GM18499 (cell line): Measurements from ENCODE around the gene IKZF3.
"Not testable (repeated sequence)": the region's sequence is repeated elsewhere in the genome, so short reads cannot be mapped to it uniquely, and the experiment has no call there.

Source experiments
- ATAC-seq: cut with Tn5 transposase; IDR thresholded peaks from one replicate; pipeline ENCODE4 v1.9.1; 2021; ENCODE audit warnings: moderate number of reproducible peaks; ENCODE audit not compliant: insufficient read depth, unreplicated experiment

IKZF3 gene

DNA sequence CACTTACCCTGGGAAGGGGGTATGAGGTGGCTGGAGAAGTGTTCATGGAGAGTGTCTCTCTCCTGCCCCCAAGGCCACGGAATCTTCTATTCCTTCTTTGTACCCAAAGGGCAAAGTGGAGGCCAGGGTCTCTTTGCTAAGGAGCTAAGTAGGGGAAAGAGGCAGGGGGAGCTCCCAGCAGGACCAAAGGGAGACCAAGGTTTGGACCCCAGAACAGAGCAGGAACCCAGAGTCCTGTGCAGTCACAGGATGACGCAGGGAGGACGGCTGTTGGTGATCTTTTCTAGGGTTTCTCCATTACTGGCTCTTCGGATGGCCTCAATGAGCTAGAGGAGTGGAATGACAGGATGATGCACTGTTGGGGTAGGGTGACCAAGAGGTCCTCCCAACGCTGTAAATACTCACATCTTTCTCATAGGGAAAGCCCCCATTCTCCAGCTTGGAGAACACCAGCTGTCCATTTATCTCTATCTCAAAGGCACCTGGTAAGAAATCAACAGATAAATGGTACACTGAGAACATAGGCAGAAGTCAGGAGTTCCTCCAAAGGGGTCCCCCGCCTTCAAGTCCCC is 134.7 kb downstream of the IKZF3 start:
- no peak for ATAC-seq

GRCh38 chr17:39727556-39727955 is 136.6 kb downstream of the IKZF3 start:
- ATAC-seq, result no peak

GRCh38 chr17:39726617-39727016 is 137.5 kb downstream of the IKZF3 start:
- ATAC-seq, result no peak

DNA sequence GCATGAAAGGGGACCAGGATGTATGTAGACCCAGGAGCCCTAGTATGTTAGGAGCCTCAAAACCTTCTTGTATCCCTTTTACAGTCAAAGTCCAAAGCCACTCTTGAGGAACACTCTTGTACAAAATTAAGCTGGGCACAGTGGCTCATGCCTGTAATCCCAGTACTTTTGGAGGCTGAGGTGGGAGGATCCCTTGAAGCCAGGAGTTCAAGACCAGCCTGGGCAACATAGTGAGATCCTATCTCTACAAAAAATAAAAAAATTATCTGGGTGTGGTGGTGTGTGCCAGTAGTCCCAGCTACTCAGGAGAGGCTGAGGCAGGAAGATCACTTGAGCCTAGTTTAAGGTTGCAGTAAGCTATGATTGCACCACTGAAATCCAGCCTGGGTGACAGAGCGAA is 138.2 kb downstream of the IKZF3 start:
- ATAC-seq, result not testable (repeated sequence)

DNA sequence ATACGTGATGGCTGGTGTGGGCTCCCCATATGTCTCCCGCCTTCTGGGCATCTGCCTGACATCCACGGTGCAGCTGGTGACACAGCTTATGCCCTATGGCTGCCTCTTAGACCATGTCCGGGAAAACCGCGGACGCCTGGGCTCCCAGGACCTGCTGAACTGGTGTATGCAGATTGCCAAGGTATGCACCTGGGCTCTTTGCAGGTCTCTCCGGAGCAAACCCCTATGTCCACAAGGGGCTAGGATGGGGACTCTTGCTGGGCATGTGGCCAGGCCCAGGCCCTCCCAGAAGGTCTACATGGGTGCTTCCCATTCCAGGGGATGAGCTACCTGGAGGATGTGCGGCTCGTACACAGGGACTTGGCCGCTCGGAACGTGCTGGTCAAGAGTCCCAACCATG is 139.4 kb downstream of the IKZF3 start:
- ATAC-seq, result no peak

- no peak for ATAC-seq
Measured at GRCh38 chr17:39722965-39723848, 140.9 kb downstream of the IKZF3 start.

- ATAC-seq, result no peak
Measured at GRCh38 chr17:39722104-39722503, 142.0 kb downstream of the IKZF3 start.

- no peak for ATAC-seq
Measured at GRCh38 chr17:39719563-39720355, 144.4 kb downstream of the IKZF3 start.

DNA sequence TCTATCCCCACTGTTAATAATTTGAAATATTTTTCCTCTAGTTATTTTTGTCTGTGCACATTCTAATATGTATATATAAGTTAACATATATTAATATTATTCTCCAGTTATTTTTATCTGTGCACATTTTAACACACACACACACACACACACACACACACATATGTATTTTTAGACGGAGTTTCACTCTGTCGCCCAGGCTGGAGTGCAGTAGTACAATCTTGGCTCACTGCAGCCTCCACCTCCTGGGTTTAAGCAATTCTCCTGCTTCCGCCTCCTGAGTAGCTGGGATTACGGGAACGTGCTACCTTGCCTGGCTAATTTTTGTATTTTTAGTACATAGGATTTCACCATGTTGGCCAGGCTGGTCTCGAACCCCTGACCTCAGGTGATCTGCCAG is 146.5 kb downstream of the IKZF3 start:
- no peak for ATAC-seq

GRCh38 chr17:39716879-39717536 is 147.1 kb downstream of the IKZF3 start:
- ATAC-seq, result no peak

GRCh38 chr17:39716073-39716818 is 147.9 kb downstream of the IKZF3 start:
- no peak for ATAC-seq

DNA sequence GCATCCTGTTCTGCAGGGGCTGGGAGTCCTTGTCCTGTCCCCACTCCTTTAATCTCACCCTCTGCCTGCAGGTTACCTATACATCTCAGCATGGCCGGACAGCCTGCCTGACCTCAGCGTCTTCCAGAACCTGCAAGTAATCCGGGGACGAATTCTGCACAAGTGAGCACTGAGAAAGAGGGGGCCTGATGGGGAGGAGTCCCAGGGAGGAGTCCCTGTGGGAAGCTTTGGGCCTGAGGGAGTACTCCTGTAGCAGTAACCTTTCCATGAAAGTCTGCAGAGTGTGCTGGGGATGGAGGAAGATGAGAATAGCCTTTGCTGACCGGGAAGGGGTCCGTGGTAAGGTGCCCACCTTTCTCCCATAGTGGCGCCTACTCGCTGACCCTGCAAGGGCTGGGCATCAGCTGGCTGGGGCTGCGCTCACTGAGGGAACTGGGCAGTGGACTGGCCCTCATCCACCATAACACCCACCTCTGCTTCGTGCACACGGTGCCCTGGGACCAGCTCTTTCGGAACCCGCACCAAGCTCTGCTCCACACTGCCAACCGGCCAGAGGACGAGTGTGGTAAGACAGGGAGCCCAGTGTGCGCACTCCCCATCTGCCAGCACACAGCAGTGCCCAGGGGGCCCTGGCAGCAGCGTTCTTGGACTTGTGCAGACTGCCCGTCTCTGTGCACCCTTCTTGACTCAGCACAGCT is 148.6 kb downstream of the IKZF3 start:
- no peak for ATAC-seq

- ATAC-seq, result no peak
Measured at GRCh38 chr17:39714234-39714633, 149.9 kb downstream of the IKZF3 start.

- no peak for ATAC-seq
Measured at GRCh38 chr17:39711851-39712250, 152.3 kb downstream of the IKZF3 start.

- ATAC-seq, result not testable (repeated sequence)
Measured at GRCh38 chr17:39711071-39711470, 153.0 kb downstream of the IKZF3 start.

GRCh38 chr17:39709998-39710964 is 153.8 kb downstream of the IKZF3 start:
- no peak for ATAC-seq

DNA sequence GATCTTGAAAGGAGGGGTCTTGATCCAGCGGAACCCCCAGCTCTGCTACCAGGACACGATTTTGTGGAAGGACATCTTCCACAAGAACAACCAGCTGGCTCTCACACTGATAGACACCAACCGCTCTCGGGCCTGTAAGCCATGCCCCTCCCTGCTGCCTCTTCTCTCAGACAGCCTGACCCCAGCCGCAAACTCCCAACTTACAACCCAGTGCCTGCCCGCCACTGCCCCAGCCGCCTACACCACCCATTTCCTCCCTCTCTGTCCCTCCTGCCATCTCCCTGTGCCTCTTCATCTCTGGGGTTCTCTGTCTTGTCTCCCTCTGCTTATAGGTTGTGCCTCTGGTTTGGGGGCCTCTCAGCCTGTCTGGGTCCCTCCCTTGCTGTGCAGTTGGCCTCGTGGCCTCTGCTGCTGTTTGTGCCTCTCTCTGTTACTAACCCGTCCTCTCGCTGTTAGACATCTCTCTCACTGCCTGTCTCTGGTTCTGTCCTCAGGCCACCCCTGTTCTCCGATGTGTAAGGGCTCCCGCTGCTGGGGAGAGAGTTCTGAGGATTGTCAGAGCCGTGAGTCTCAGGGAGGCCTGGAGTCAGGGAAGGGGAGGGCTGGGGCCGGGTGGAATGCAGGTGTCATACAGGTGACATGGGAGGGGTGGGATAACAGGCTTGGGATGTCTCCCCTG is 154.7 kb downstream of the IKZF3 start:
- ATAC-seq, result no peak
